Gastroesophageal sphincter (tissue), 4 donors: ENCODE data around the gene SYCP2L. TPM values are rescaled to one million over a fixed set of nuclear protein-coding genes. Genes with fewer than 3 reads are reported as not detected.
"Not testable (repeated sequence)": the region's sequence is repeated elsewhere in the genome, so short reads cannot be mapped to it uniquely, and the experiment has no call there.

ENCODE experiments used
- ATAC-seq: fragments of 150-250 bp; one replicate; pipeline ENCODE4 v1.9.1; 2016; ENCODE audit warnings: mild to moderate bottlenecking, moderate library complexity
- H3K27ac ChIP-seq, 4 donors: fragments of 200-600 bp; sonication (generic) in 3 of 4; 1 replicate in 3 of 4; 2 replicates in 1 of 4; pipeline ENCODE4 v1.5.1; 2016 to 2019
- H3K27me3 ChIP-seq: fragments of 200-600 bp; sonication (generic); one replicate; pipeline ENCODE4 v1.5.1; 2019
- H3K36me3 ChIP-seq, 2 donors: fragments of 200-600 bp; sonication (generic); one replicate each; pipeline ENCODE4 v1.5.1; 2019; ENCODE audit warnings: control low read depth in 1 of 2
- H3K4me1 ChIP-seq, 3 donors: fragments of 200-600 bp; sonication (generic); 1 replicate in 2 of 3; 2 replicates in 1 of 3; pipeline ENCODE4 v1.5.1; 2016 to 2019; ENCODE audit warnings: control low read depth in 2 of 3
- H3K4me3 ChIP-seq, 2 donors: fragments of 200-600 bp; sonication (generic); one replicate each; pipeline ENCODE4 v1.5.1; 2019; ENCODE audit warnings: mild to moderate bottlenecking in 1 of 2, moderate library complexity in 1 of 2
- H3K9me3 ChIP-seq, 3 donors: fragments of 200-600 bp; sonication (generic); one replicate each; pipeline ENCODE4 v1.5.1; 2017 to 2019; ENCODE audit warnings: control low read depth in 2 of 3
- CTCF ChIP-seq, 4 experiments: fragments of 200-600 bp in 2 of 4; fragments of 450-650 bp in 2 of 4; sonication (generic) in 1 of 4; IDR thresholded peaks; one replicate each; pipeline ENCODE4 v1.5.1; 2017 to 2019; ENCODE audit warnings: antibody characterized with exemption in 4 of 4, mild to moderate bottlenecking in 2 of 4, moderate library complexity in 2 of 4
- EP300 ChIP-seq: sonication (generic); formaldehyde crosslinking; IDR thresholded peaks from one replicate; pipeline ENCODE4 v1.6.1; 2017; ENCODE audit warnings: antibody characterized with exemption, mild to moderate bottlenecking
- POLR2A ChIP-seq, 2 donors: fragments of 450-650 bp; IDR thresholded peaks; one replicate each; pipeline ENCODE4 v1.6.1; 2017; ENCODE audit warnings: antibody characterized with exemption in 2 of 2, mild to moderate bottlenecking in 2 of 2, moderate library complexity in 1 of 2
- POLR2AphosphoS5 ChIP-seq: sonication (generic); formaldehyde crosslinking; IDR thresholded peaks from one replicate; pipeline ENCODE4 v1.6.1; 2017; ENCODE audit warnings: antibody characterized with exemption
- WGBS, 2 donors: methylation state at CpG; one replicate each; pipeline ENCODE4 v1.1.5; 2018; ENCODE audit warnings: low coverage in 1 of 2; 5-methylcytosine and 5-hydroxymethylcytosine counted together
- total RNA-seq, 4 donors: library from RNA; depleted of rRNA; stranded (reverse); fragments of >200 nt; gene quantifications; one replicate each; pipeline ENCODE4 v1.1.0, GENCODE V29; 2016

The SYCP2L gene
- total RNA-seq, 4 donors from 2014 or later, result 0.40 to 5.7 (median 1.6) TPM

- 88 to 91% methylated on average over 4 to 5 of the region's 5 CpGs for WGBS, 2 donors
- ATAC-seq, result no peak
Observed at GRCh38 chr6:10977231-10977968, 90.5 kb downstream of the SYCP2L start.

GRCh38 chr6:10979603-10980002 is 92.8 kb downstream of the SYCP2L start:
- no peak overlapping the region for H3K4me3 ChIP-seq
- no peaks in the 10 kb centered on the region for H3K27me3 ChIP-seq
- no peak for ATAC-seq
- no peak for TF ChIP-seq POLR2A (IDR thresholded peaks at IDR 0.05)
- no peak for TF ChIP-seq POLR2AphosphoS5
- TF ChIP-seq CTCF (IDR thresholded peaks at IDR 0.05), result no peak
- TF ChIP-seq EP300, result no peak
- H3K27ac ChIP-seq, result no peak overlapping the region
- no peaks in the 10 kb centered on the region for H3K36me3 ChIP-seq
- 41 to 47% methylated on average over 1 of the region's 1 CpG for WGBS, 2 donors
- H3K4me1 ChIP-seq, result no peaks in the 10 kb centered on the region
- no peaks in the 10 kb centered on the region for H3K9me3 ChIP-seq

More at GRCh38 chr6:10977231-10977968, 90.5 kb downstream of the SYCP2L start:
- Histone ChIP-seq H3K4me1 (no peaks in the 10 kb centered on the region), H3K4me3 (no peak overlapping the region), H3K27me3 (no peaks in the 10 kb centered on the region), H3K9me3 (no peaks in the 10 kb centered on the region), H3K36me3 (no peaks in the 10 kb centered on the region), H3K27ac (no peak overlapping the region)
- TF ChIP-seq POLR2AphosphoS5 (no peak), POLR2A (IDR thresholded peaks at IDR 0.05) (no peak), CTCF (IDR thresholded peaks at IDR 0.05) (no peak), EP300 (no peak)

GRCh38 chr6:10981409-10981808 is 94.6 kb downstream of the SYCP2L start:
- WGBS, 2 donors, result 100% methylated on average over 1 of the region's 1 CpG; no CpG with 5 or more reads in 1 of the 2 donors
- H3K27ac ChIP-seq, result no peak overlapping the region
- H3K4me3 ChIP-seq, result no peak overlapping the region
- no peak for TF ChIP-seq EP300
- no peak for TF ChIP-seq POLR2AphosphoS5
- TF ChIP-seq CTCF (IDR thresholded peaks at IDR 0.05), result no peak
- no peak for TF ChIP-seq POLR2A (IDR thresholded peaks at IDR 0.05)
- H3K4me1 ChIP-seq, result no peaks in the 10 kb centered on the region
- no peaks in the 10 kb centered on the region for H3K9me3 ChIP-seq
- no peaks in the 10 kb centered on the region for H3K36me3 ChIP-seq
- no peaks in the 10 kb centered on the region for H3K27me3 ChIP-seq
- ATAC-seq, result no peak

GRCh38 chr6:10984959-10985358 is 98.1 kb downstream of the SYCP2L start:
- not testable (repeated sequence) for H3K27me3 ChIP-seq, H3K9me3 ChIP-seq, H3K4me1 ChIP-seq, H3K4me3 ChIP-seq, H3K36me3 ChIP-seq, H3K27ac ChIP-seq, ATAC-seq
- WGBS, 2 donors, result 75 to 100% methylated on average over 1 to 2 of the region's 2 CpGs

DNA sequence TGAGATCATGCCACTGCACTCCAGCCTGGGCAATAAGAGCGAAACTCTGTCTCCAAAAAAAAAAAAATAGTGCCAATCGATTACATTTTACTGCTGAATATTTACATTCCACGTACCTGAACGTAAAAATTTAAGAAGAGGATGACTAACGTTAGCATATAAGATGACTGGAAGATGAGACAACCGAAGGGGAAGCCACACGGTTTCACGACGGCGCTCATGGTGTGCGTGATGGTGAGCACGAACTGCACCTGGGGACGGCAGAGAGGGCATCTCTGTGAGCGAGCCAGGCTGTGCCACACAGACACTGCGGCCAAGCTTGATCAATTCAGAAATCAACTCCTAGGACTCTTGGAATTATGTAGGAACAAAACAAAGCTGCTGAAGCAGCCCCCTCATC is 102.7 kb downstream of the SYCP2L start:
- Histone ChIP-seq H3K4me1 (no peaks in the 10 kb centered on the region), H3K27me3 (no peaks in the 10 kb centered on the region), H3K9me3 (no peaks in the 10 kb centered on the region), H3K4me3 (no peak overlapping the region), H3K36me3 (no peaks in the 10 kb centered on the region), H3K27ac (no peak overlapping the region)
- 92 to 93% methylated on average over 9 to 15 of the region's 15 CpGs for WGBS, 2 donors
- ATAC-seq, result no peak
- no peak for TF ChIP-seq POLR2A (IDR thresholded peaks at IDR 0.05)
- TF ChIP-seq POLR2AphosphoS5, result no peak
- TF ChIP-seq CTCF (IDR thresholded peaks at IDR 0.05), result no peak
- TF ChIP-seq EP300, result no peak
